ENCODE data around the gene C5AR2. TPM values are rescaled to one million over a fixed set of nuclear protein-coding genes. Genes with fewer than 3 reads are reported as not detected.
"Not testable (repeated sequence)": the region's sequence is repeated elsewhere in the genome, so short reads cannot be mapped to it uniquely, and the experiment has no call there.

The C5AR2 gene
- total RNA-seq, 1 experiment from 2014 or later = not detected

GRCh38 chr19:47324502-47324901, 7.5 kb upstream of the C5AR2 start:
- H3K79me2 ChIP-seq (ENCODE audit: low read depth) = no peaks in the 10 kb centered on the region
- intact Hi-C loops (cut with micrococcal nuclease; ENCODE audit: unreplicated experiment) = no loop called here
- TF ChIP-seq EZH2 (IDR thresholded peaks at IDR 0.05; ENCODE audit: low read depth) (no peak), CTCF (conservative IDR thresholded peaks at IDR 0.05) (no peak)
- DNase-seq = no peak
- ChIA-PET POLR2A (ENCODE audit: unreplicated experiment) (no interaction called here), CTCF (interaction anchor here (0.6 kb wide), 1 partner anchor 15 kb away, joined by 4 read pairs; no protein-coding TSS in a partner anchor)
- H2AFZ ChIP-seq = no peak overlapping the region
- H3K27me3 ChIP-seq (ENCODE audit: insufficient read depth, low read depth) = 0 out of 2 replicates have a peak, but pooled peaks cover 3% of the 10 kb centered on the region
- H3F3A ChIP-seq (ENCODE audit: insufficient read depth, low read depth) = no peaks in the 10 kb centered on the region
- no peaks in the 10 kb centered on the region for H4K20me1 ChIP-seq (ENCODE audit: insufficient read depth)
- H3K4me3 ChIP-seq = no peak overlapping the region
- no peaks in the 10 kb centered on the region for H3K9me3 ChIP-seq (ENCODE audit: insufficient read depth, low read depth)
- no peaks in the 10 kb centered on the region for H3K36me3 ChIP-seq (ENCODE audit: low read depth)
- BruUV-seq (replicated peaks) = no TSS peak
- H3K9me2 ChIP-seq (ENCODE audit: insufficient read depth) = no peaks in the 10 kb centered on the region
- H3K27ac ChIP-seq = no peak overlapping the region
- no peaks in the 10 kb centered on the region for H3K4me1 ChIP-seq (replicated peaks; ENCODE audit: insufficient read depth)
- H3K4me2 ChIP-seq = no peak overlapping the region

- no peaks in the 10 kb centered on the region for H3K9me3 ChIP-seq (ENCODE audit: insufficient read depth, low read depth)
- peaks cover 3% of the 10 kb centered on the region; the same call in 1 of the 2 replicates for H3F3A ChIP-seq (ENCODE audit: insufficient read depth, low read depth)
- no peak overlapping the region for H3K27ac ChIP-seq
- no TSS peak for BruUV-seq (replicated peaks)
- no peak overlapping the region for H3K4me2 ChIP-seq
- no peak overlapping the region for H2AFZ ChIP-seq
- no peaks in the 10 kb centered on the region for H3K36me3 ChIP-seq (ENCODE audit: low read depth)
- 0 out of 2 replicates have a peak, but pooled peaks cover 3% of the 10 kb centered on the region for H3K27me3 ChIP-seq (ENCODE audit: insufficient read depth, low read depth)
- no peak for TF ChIP-seq CTCF (conservative IDR thresholded peaks at IDR 0.05)
- no peak for TF ChIP-seq EZH2 (IDR thresholded peaks at IDR 0.05; ENCODE audit: low read depth)
- H3K79me2 ChIP-seq (ENCODE audit: low read depth) = no peaks in the 10 kb centered on the region
- intact Hi-C loops (cut with micrococcal nuclease; ENCODE audit: unreplicated experiment) = no loop called here
- ChIA-PET CTCF (interaction anchor here (0.6 kb wide), 3 partner anchors 53 to 793 kb away, joined by 3 to 5 read pairs (median 3); no protein-coding TSS in a partner anchor), POLR2A (ENCODE audit: unreplicated experiment) (no interaction called here)
- H3K9me2 ChIP-seq (ENCODE audit: insufficient read depth) = no peaks in the 10 kb centered on the region
- H3K4me3 ChIP-seq = no peak overlapping the region
- no peaks in the 10 kb centered on the region for H4K20me1 ChIP-seq (ENCODE audit: insufficient read depth)
- no peaks in the 10 kb centered on the region for H3K4me1 ChIP-seq (replicated peaks; ENCODE audit: insufficient read depth)
- DNase-seq = no peak
Observed at GRCh38 chr19:47330466-47330869, 1.5 kb upstream of the C5AR2 start.

- Histone ChIP-seq H3K4me3 (no peak overlapping the region), H3K27me3 (ENCODE audit: insufficient read depth, low read depth) (no peaks in the 10 kb centered on the region), H3K9me2 (ENCODE audit: insufficient read depth) (no peaks in the 10 kb centered on the region), H4K20me1 (ENCODE audit: insufficient read depth) (no peaks in the 10 kb centered on the region), H3K4me2 (0 out of 2 replicates have a peak overlapping the region, but pooled peaks have one; percentile 25), H3K27ac (no peak overlapping the region), H3K79me2 (ENCODE audit: low read depth) (no peaks in the 10 kb centered on the region), H3F3A (ENCODE audit: insufficient read depth, low read depth) (peaks cover 3% of the 10 kb centered on the region; the same call in 1 of the 2 replicates), H3K4me1 (replicated peaks; ENCODE audit: insufficient read depth) (no peaks in the 10 kb centered on the region), H3K36me3 (ENCODE audit: low read depth) (no peaks in the 10 kb centered on the region), H3K9me3 (ENCODE audit: insufficient read depth, low read depth) (no peaks in the 10 kb centered on the region), H2AFZ (no peak overlapping the region)
- DNase-seq = no peak
- ChIA-PET POLR2A (ENCODE audit: unreplicated experiment) (no interaction called here), CTCF (no interaction called here)
- no peak for TF ChIP-seq EZH2 (IDR thresholded peaks at IDR 0.05; ENCODE audit: low read depth)
- no peak for TF ChIP-seq CTCF (conservative IDR thresholded peaks at IDR 0.05)
- intact Hi-C loops (cut with micrococcal nuclease; ENCODE audit: unreplicated experiment) = no loop called here
- BruUV-seq (replicated peaks) = no TSS peak
Observed at GRCh38 chr19:47331490-47331889, 485 bp upstream of the C5AR2 start.

GRCh38 chr19:47336765-47337718, 5.1 kb downstream of the C5AR2 start:
- CTCF ChIA-PET = interaction anchor here (1.0 kb wide), 1 partner anchor 12 kb away, joined by 4 read pairs; the partner anchor contains the start of gene DHX34

More at GRCh38 chr19:47336765-47337718, 5.1 kb downstream of the C5AR2 start:
- H3K36me3 ChIP-seq (ENCODE audit: low read depth); H3K9me2 ChIP-seq (ENCODE audit: insufficient read depth); POLR2A ChIA-PET (ENCODE audit: unreplicated experiment); intact Hi-C loops (cut with micrococcal nuclease; ENCODE audit: unreplicated experiment); H3K4me1 ChIP-seq (replicated peaks; ENCODE audit: insufficient read depth); DNase-seq; BruUV-seq (replicated peaks); H3K27ac ChIP-seq; H3K9me3 ChIP-seq (ENCODE audit: insufficient read depth, low read depth); H4K20me1 ChIP-seq (ENCODE audit: insufficient read depth); H2AFZ ChIP-seq; H3K4me3 ChIP-seq; H3K27me3 ChIP-seq (ENCODE audit: insufficient read depth, low read depth); H3K4me2 ChIP-seq; H3F3A ChIP-seq (ENCODE audit: insufficient read depth, low read depth); H3K79me2 ChIP-seq (ENCODE audit: low read depth): not testable (repeated sequence)
